ENCODE measurements around the gene ZWILCH.

The ZWILCH gene

GRCh38 chr15:66505818-66506217, 692 bp downstream of the ZWILCH start:
- TF ChIP-seq EZH2 (IDR thresholded peaks at IDR 0.05; ENCODE audit: borderline replicate concordance, low read depth, low read length, severe bottlenecking) (no peak), CTCF (IDR thresholded peaks at IDR 0.05; ENCODE audit: borderline replicate concordance, extremely low read depth, low read length, poor library complexity, severe bottlenecking) (no peak)
- DNase-seq (no peak), ATAC-seq (ENCODE audit: insufficient read depth, low read depth) (no peak)
- Histone ChIP-seq H3K27me3 (ENCODE audit: insufficient read depth, low read length, poor library complexity) (no peaks in the 10 kb centered on the region), H3K27ac (ENCODE audit: low read length) (peak overlapping the region; percentile 95), H3K9ac (ENCODE audit: low read depth, low read length) (peak overlapping the region; percentile 76), H3K4me3 (ENCODE audit: low read depth in 1 of 2, low read length in 2 of 2) (peak overlapping the region; percentile 80 to 83; a peak in 3 of 4 replicates), H3K36me3 (ENCODE audit: insufficient read depth, low read length) (peaks cover 42% of the 10 kb centered on the region), H3K4me1 (ENCODE audit: insufficient read depth, low read length) (peaks cover 44% of the 10 kb centered on the region), H4K20me1 (ENCODE audit: insufficient read depth, low read length) (peaks cover 13% of the 10 kb centered on the region), H3K4me2 (ENCODE audit: insufficient read depth, low read length) (peak overlapping the region; percentile 71), H3K9me3 (ENCODE audit: insufficient read depth, low read length, severe bottlenecking) (no peaks in the 10 kb centered on the region), H3K79me2 (ENCODE audit: insufficient read depth, low read length) (peaks cover 83% of the 10 kb centered on the region), H2AFZ (ENCODE audit: low read depth, low read length) (peak overlapping the region; percentile 86)

GRCh38 chr15:66508293-66508883, 3.3 kb downstream of the ZWILCH start:
- ATAC-seq (ENCODE audit: insufficient read depth, low read depth) (no peak), DNase-seq (no peak)
- Histone ChIP-seq H4K20me1 (ENCODE audit: insufficient read depth, low read length) (peaks cover 4% of the 10 kb centered on the region; the same call in 1 of the 2 replicates), H3K27me3 (ENCODE audit: insufficient read depth, low read length, poor library complexity) (no peaks in the 10 kb centered on the region), H3K27ac (ENCODE audit: low read length) (no peak overlapping the region), H3K9me3 (ENCODE audit: insufficient read depth, low read length, severe bottlenecking) (no peaks in the 10 kb centered on the region), H2AFZ (ENCODE audit: low read depth, low read length) (no peak overlapping the region), H3K4me2 (ENCODE audit: insufficient read depth, low read length) (no peak overlapping the region), H3K36me3 (ENCODE audit: insufficient read depth, low read length) (peaks cover 19% of the 10 kb centered on the region), H3K79me2 (ENCODE audit: insufficient read depth, low read length) (peaks cover 58% of the 10 kb centered on the region), H3K9ac (ENCODE audit: low read depth, low read length) (no peak overlapping the region), H3K4me1 (ENCODE audit: insufficient read depth, low read length) (peaks cover 28% of the 10 kb centered on the region), H3K4me3 (ENCODE audit: low read depth in 1 of 2, low read length in 2 of 2) (no peak overlapping the region)
- TF ChIP-seq CTCF (IDR thresholded peaks at IDR 0.05; ENCODE audit: borderline replicate concordance, extremely low read depth, low read length, poor library complexity, severe bottlenecking) (no peak), EZH2 (IDR thresholded peaks at IDR 0.05; ENCODE audit: borderline replicate concordance, low read depth, low read length, severe bottlenecking) (no peak)

GRCh38 chr15:66514586-66514985, 9.5 kb downstream of the ZWILCH start:
- H3K9ac ChIP-seq (ENCODE audit: low read depth, low read length) = no peak overlapping the region
- no peaks in the 10 kb centered on the region for H3K9me3 ChIP-seq (ENCODE audit: insufficient read depth, low read length, severe bottlenecking)
- DNase-seq (no peak), ATAC-seq (ENCODE audit: insufficient read depth, low read depth) (no peak)
- H3K27ac ChIP-seq (ENCODE audit: low read length) = no peak overlapping the region
- no peaks in the 10 kb centered on the region for H3K4me1 ChIP-seq (ENCODE audit: insufficient read depth, low read length)
- no peak overlapping the region for H3K4me3 ChIP-seq (ENCODE audit: low read depth in 1 of 2, low read length in 2 of 2)
- H4K20me1 ChIP-seq (ENCODE audit: insufficient read depth, low read length) = no peaks in the 10 kb centered on the region
- TF ChIP-seq EZH2 (IDR thresholded peaks at IDR 0.05; ENCODE audit: borderline replicate concordance, low read depth, low read length, severe bottlenecking) (no peak), CTCF (IDR thresholded peaks at IDR 0.05; ENCODE audit: borderline replicate concordance, extremely low read depth, low read length, poor library complexity, severe bottlenecking) (no peak)
- H2AFZ ChIP-seq (ENCODE audit: low read depth, low read length) = no peak overlapping the region
- no peaks in the 10 kb centered on the region for H3K27me3 ChIP-seq (ENCODE audit: insufficient read depth, low read length, poor library complexity)
- H3K36me3 ChIP-seq (ENCODE audit: insufficient read depth, low read length) = peaks cover 47% of the 10 kb centered on the region
- H3K79me2 ChIP-seq (ENCODE audit: insufficient read depth, low read length) = peaks cover 4% of the 10 kb centered on the region; the same call in 1 of the 2 replicates
- no peak overlapping the region for H3K4me2 ChIP-seq (ENCODE audit: insufficient read depth, low read length)
